Stimulated activated naive CD4-positive, alpha-beta T cell (primary cell): ENCODE data around the gene TOR4A.

ENCODE experiments used
- DNase-seq, 6 experiments: peaks; one replicate each; lab custom pipeline; 2025; lab: John Stamatoyannopoulos, UW

Gene TOR4A

DNA sequence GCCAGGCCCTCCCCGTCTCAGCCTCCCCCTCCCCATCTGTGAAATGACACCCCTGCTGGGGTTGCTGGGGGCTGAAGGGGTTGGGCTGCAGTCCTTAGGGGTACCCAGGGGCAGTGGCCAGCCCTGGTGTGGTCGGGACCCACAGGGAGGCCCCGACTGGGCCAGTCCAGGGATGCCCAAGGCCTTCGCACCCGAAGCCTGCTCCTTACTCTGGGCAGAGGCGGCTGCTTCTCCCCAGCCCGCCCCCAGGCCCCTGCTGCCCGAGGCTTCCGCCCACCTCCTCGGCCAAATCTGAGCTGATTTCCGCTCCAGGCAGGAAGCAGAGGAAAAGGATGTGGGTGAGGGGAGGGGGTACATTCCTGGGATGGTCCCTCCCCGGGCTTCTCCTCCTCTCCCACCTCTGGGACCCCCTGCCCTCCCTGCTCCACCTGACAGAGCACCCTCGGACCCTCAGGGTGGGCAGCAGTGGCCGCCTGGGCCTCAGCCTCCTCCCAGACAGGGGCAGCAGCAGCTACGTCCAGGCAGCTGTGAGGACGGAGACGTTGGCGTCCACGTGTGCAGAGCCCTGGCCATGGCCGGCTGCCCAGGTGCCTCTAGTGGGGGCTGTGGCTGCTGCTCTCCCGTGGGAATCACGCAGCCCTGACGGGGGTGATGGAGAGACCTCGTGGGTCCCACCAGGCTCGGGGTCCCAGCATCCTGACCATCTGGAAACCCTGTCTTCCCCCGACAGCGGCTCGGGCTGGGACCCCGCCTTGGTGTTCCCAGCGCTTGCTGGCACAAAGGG lies 28.7 kb downstream of the TOR4A start:
- DNase-seq = no peak

DNA sequence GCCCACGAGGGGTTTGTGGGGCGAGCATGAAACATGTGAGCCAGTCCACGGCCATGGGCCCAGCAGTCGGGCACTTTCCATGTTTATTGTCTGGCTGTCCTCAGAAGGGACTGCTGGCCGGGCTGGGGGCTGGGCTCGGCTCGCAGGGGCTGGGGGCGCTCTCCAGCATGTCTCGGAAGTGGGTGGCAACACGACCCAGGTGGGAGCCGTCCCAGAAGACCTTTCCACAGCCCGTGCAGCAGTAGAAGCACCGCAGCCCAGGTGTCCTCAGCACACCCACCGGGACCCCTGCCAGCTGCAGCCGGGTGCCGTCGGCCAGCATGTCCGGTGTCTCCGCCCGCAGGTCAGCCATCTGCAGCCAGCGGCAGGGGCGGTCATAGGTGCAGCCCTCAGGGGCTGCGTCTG lies 29.3 kb downstream of the TOR4A start:
- DNase-seq = no peak

- no peak for DNase-seq
These were observed 29.9 kb downstream of the TOR4A start for GRCh38 chr9:137307255-137308056.

DNA sequence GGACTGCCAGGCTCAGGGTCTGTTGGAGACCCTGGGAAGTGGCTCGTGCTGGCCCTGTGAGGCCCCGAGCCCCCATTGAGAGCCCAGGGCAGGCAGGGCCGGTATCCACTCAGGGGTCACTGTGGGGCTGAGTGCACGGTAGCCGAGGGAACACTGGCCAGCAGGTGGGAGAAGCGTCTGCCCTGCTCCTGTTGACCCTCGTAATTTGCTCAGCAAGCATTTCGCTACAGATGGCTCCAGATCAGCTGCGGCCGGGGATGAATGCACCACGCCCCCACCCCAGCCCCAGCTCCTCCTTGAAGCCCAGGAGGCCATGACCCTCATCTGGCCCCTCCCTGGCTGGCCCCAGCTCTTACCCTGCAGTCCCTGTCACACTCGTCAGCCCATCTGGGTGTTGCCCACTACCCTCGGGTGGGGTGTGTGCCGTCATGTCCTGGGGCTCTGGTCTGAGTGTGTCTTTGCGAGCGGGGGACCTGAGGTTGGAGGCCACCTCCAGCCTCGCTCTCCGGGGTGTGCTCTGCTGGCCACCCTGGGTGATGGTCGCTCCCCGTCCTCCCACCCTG lies 30.6 kb downstream of the TOR4A start:
- no peak for DNase-seq

DNA sequence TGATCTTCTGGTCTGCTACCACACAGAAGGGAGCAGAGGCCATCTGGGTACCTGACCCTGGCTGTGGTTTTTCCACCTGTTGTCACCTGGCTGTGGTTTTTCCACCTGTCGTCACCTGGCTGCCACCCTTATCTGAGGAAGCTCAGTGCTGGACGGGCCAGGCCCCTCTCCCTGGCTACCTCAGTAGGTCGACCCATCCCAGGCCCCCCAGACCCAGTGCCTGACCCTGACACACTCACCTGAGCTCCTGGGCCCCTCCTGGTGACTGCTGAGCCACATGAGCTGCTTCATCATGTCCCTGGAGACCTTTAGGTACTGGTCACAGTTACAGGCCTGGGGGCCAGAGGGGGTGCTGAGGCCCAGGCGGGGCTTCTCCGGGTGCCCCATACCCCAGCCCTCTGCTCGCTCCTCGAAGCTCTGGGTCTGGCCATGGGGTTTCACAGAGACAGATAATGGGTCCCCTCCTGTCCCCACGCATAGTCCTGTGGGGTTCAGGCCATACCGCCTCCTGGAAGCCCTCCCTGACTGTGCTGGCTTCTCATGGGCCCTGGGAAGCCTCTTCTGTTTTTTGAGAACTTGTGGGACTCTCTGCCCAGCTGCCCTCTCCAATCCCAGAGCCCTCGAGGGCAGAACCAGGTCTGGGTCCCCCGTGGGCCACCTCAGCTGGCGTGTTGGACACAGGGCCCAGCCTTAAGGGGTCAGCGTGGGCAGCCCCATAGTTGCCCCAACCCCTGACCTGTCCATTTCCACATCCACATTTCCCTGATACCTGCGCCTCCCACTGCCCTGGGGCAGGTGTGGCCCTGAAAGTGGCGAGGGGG lies 32.1 kb downstream of the TOR4A start:
- DNase-seq = no peak

- DNase-seq = no peak
These were observed 32.9 kb downstream of the TOR4A start for GRCh38 chr9:137310189-137311052.

- DNase-seq = no peak
These were observed 33.9 kb downstream of the TOR4A start for GRCh38 chr9:137311171-137311985.

DNA sequence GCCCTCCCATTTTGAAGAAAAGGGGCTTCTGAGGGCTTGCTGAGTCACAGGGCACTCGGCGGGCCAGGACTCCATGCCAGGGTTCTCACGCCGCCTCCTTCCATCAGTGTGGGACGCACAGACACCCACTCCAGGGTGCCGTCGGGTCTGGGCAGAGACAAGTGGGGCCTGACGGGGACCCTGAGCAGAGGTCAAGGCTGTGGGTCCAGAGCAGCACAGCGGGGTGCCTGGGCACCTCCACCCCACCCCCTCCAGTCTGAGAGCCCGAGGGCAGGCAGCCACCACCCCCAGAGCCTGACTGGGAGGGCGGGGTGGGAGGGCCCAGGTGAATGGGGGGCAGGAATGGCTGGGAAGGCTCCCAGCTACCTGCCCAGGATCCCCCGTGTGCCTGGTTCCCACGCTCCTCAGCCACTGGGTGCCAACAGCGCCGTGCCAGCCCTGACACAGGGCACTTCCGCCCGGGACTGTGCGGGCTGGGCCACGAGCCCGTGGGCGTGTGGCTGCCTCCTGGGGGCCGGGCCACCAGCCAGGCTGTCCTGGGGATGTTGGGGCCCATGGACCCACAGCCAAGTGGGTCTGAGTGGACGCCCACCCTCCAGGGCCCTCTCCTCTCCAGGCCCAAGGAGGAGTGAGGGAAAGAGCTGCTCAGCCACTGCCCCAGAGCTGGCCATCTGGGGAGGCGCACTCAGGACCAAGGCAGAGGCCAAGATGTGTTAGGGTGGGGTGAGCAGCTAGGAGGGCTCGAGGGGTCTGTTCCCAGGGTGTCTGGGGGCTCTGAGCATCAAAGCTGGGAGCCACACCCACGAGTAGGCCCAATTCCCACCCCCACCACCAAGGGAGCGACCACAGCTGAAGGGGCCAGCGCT lies 34.7 kb downstream of the TOR4A start:
- DNase-seq = no peak

- DNase-seq = no peak
These were observed 35.4 kb downstream of the TOR4A start for GRCh38 chr9:137312852-137313325.

DNA sequence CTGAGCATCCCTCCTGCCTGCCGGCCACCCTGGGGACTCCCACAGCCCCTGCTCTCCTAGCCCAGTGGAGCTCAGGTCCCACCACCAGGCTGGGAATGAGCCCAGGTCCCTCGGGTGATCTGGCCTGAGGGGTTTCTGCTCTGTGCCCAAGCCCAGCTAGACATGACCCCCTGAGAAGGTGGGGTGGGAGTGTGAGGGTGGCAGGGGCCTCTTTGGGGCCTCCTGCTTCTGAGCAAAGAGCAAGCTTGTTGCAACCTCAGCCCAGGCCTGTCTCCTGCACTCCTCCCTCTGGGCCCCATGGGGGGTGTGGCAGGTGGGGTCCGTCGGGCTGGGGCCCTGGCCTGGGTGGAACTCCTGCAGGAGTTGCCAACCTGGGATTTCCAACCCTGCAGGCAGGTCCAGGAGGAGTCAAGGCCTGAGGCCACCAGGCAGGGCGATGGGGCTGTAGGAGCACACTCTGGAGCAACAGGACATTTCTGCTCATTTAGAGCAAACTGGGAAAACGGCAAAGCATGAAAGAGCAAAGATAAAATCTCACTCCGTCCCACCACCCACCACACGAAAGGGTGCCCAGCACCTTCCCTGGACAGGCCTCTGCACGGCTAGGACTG lies 35.9 kb downstream of the TOR4A start:
- DNase-seq = no peak

GRCh38 chr9:137313956-137314560 lies 36.5 kb downstream of the TOR4A start:
- DNase-seq = no peak

- no peak for DNase-seq
These were observed 37.3 kb downstream of the TOR4A start for GRCh38 chr9:137314561-137315560.

GRCh38 chr9:137315581-137316011 lies 38.1 kb downstream of the TOR4A start:
- DNase-seq = no peak

GRCh38 chr9:137316012-137316981 lies 38.8 kb downstream of the TOR4A start:
- DNase-seq = no peak

GRCh38 chr9:137317021-137317717 lies 39.6 kb downstream of the TOR4A start:
- DNase-seq = no peak
